ENCODE measurements around the gene KRT17. TPM values are rescaled to one million over a fixed set of nuclear protein-coding genes. Genes with fewer than 3 reads are reported as not detected.
A peak's percentile ranks its signal among the peaks of the same experiment; 100 is the strongest.

The KRT17 gene
- total and polyA plus RNA-seq, 9 of the 15 experiments (the other 6 are each of a cell fraction or from before 2014, with no cell fraction given): 0.23 to 0.25 TPM; not detected in 7

GRCh38 chr17:41667280-41668041 is 43.1 kb upstream of the KRT17 start (continued):
- TF ChIP-seq SMAD4 (CRISPR knock-in tag; conservative IDR thresholded peaks at IDR 0.05): peak; percentile 68
- no peak for TF ChIP-seq COPS2 (conservative IDR thresholded peaks at IDR 0.05)
- TF ChIP-seq ZFP36 (IDR thresholded peaks at IDR 0.05; ENCODE audit: low read depth, low read length, partially characterized antibody): no peak
- peak; percentile 39 for TF ChIP-seq ZFX (CRISPR knock-in tag; IDR thresholded peaks at IDR 0.05)
- TF ChIP-seq AFF1 (IDR thresholded peaks at IDR 0.05; ENCODE audit: low read depth in 1 of 2, partially characterized antibody in 2 of 2): no peak
- peak; percentile 19 for TF ChIP-seq HMGN3 (IDR thresholded peaks at IDR 0.05; ENCODE audit: borderline replicate concordance, extremely low read depth, insufficient read length, low read depth, low read length)
- TF ChIP-seq TAL1 (IDR thresholded peaks at IDR 0.05): no peak
- TF ChIP-seq ZNF583 (CRISPR knock-in tag; IDR thresholded peaks at IDR 0.05): 0 out of 2 replicates have a peak, but pooled peaks have one; percentile 8
- TF ChIP-seq EP400 (IDR thresholded peaks at IDR 0.05): peak; percentile 37; the same call in 1 of the 2 replicates
- 0 out of 2 replicates have a peak, but pooled peaks have one; percentile 63 for TF ChIP-seq NR2C2 (CRISPR knock-in tag; IDR thresholded peaks at IDR 0.05)
- peak; percentile 64; the same call in 1 of the 2 replicates for TF ChIP-seq NR2C2 (tag; IDR thresholded peaks at IDR 0.05)
- peak; percentile 64; the same call in 1 of the 2 replicates for TF ChIP-seq CTBP1 (IDR thresholded peaks at IDR 0.05; ENCODE audit: borderline replicate concordance)
- no peak for TF ChIP-seq MCM5 (IDR thresholded peaks at IDR 0.05; ENCODE audit: low read depth)
- TF ChIP-seq NRF1 (conservative IDR thresholded peaks at IDR 0.05 in 1 of 2, IDR thresholded peaks at IDR 0.05 in 1 of 2): peak in 1 of 2 experiments; percentile 37; a peak in 2 of 4 replicates
- 0 out of 2 replicates have a peak, but pooled peaks have one; percentile 27 for TF ChIP-seq MEF2D (tag; conservative IDR thresholded peaks at IDR 0.05; ENCODE audit: low read depth)
- TF ChIP-seq SIN3A (IDR thresholded peaks at IDR 0.05; ENCODE audit: borderline replicate concordance in 2 of 2, control insufficient read depth in 1 of 2, low read depth in 2 of 2, low read length in 2 of 2): no peak
- no peak for TF ChIP-seq TCFL5 (CRISPR knock-in tag; conservative IDR thresholded peaks at IDR 0.05)
- no peak; the same call in 1 of the 2 replicates for TF ChIP-seq ESRRA (IDR thresholded peaks at IDR 0.05; ENCODE audit: borderline replicate concordance, low read depth)
- TF ChIP-seq BACH1 (tag; IDR thresholded peaks at IDR 0.05): no peak
- TF ChIP-seq ZNF586 (CRISPR knock-in tag; conservative IDR thresholded peaks at IDR 0.05): no peak
- TF ChIP-seq SIRT6 (IDR thresholded peaks at IDR 0.05; ENCODE audit: low read depth, low read length): no peak
- TF ChIP-seq, protein P1, sequence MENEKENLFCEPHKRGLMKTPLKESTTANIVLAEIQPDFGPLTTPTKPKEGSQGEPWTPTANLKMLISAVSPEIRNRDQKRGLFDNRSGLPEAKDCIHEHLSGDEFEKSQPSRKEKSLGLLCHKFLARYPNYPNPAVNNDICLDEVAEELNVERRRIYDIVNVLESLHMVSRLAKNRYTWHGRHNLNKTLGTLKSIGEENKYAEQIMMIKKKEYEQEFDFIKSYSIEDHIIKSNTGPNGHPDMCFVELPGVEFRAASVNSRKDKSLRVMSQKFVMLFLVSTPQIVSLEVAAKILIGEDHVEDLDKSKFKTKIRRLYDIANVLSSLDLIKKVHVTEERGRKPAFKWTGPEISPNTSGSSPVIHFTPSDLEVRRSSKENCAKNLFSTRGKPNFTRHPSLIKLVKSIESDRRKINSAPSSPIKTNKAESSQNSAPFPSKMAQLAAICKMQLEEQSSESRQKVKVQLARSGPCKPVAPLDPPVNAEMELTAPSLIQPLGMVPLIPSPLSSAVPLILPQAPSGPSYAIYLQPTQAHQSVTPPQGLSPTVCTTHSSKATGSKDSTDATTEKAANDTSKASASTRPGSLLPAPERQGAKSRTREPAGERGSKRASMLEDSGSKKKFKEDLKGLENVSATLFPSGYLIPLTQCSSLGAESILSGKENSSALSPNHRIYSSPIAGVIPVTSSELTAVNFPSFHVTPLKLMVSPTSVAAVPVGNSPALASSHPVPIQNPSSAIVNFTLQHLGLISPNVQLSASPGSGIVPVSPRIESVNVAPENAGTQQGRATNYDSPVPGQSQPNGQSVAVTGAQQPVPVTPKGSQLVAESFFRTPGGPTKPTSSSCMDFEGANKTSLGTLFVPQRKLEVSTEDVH (IDR thresholded peaks at IDR 0.05; ENCODE audit: low read depth, partially characterized antibody): no peak
